ENCODE data around the gene BHLHE41.

Gene BHLHE41

GRCh38 chr12:26134540-26134939 lies 9.7 kb upstream of the BHLHE41 start:
- no peak for DNase-seq (ENCODE audit: low read depth)

- no peak for DNase-seq (ENCODE audit: low read depth)
Observed at GRCh38 chr12:26133521-26133920, 8.7 kb upstream of the BHLHE41 start.

GRCh38 chr12:26132866-26133265 lies 8.0 kb upstream of the BHLHE41 start:
- no peak for DNase-seq (ENCODE audit: low read depth)

- DNase-seq (ENCODE audit: low read depth), result no peak
Observed at GRCh38 chr12:26131936-26132335, 7.1 kb upstream of the BHLHE41 start.

GRCh38 chr12:26130728-26131127 lies 5.9 kb upstream of the BHLHE41 start:
- DNase-seq (ENCODE audit: low read depth), result no peak

GRCh38 chr12:26128168-26128567 lies 3.3 kb upstream of the BHLHE41 start:
- peak; percentile 50 for DNase-seq (ENCODE audit: low read depth)

- no peak for DNase-seq (ENCODE audit: low read depth)
Observed at GRCh38 chr12:26127404-26127803, 2.6 kb upstream of the BHLHE41 start.

- DNase-seq (ENCODE audit: low read depth), result peak; percentile 69
Observed at GRCh38 chr12:26126340-26127284, 1.8 kb upstream of the BHLHE41 start.

GRCh38 chr12:26125400-26126339 lies 833 bp upstream of the BHLHE41 start:
- DNase-seq (ENCODE audit: low read depth), result peak; percentile 52

- no peak for DNase-seq (ENCODE audit: low read depth)
Observed at GRCh38 chr12:26123482-26123980, 1.3 kb downstream of the BHLHE41 start.

GRCh38 chr12:26122681-26123481 lies 2.0 kb downstream of the BHLHE41 start:
- peak; percentile 57 for DNase-seq (ENCODE audit: low read depth)

- DNase-seq (ENCODE audit: low read depth), result no peak
Observed at GRCh38 chr12:26122061-26122680, 2.7 kb downstream of the BHLHE41 start.

- DNase-seq (ENCODE audit: low read depth), result no peak
Observed at GRCh38 chr12:26121323-26122060, 3.3 kb downstream of the BHLHE41 start.

GRCh38 chr12:26120561-26121274 lies 4.1 kb downstream of the BHLHE41 start:
- no peak for DNase-seq (ENCODE audit: low read depth)

- peak; percentile 64 for DNase-seq (ENCODE audit: low read depth)
Observed at GRCh38 chr12:26119391-26119989, 5.3 kb downstream of the BHLHE41 start.

- DNase-seq (ENCODE audit: low read depth), result no peak
Observed at GRCh38 chr12:26118308-26118707, 6.5 kb downstream of the BHLHE41 start.

GRCh38 chr12:26116829-26117715 lies 7.8 kb downstream of the BHLHE41 start:
- no peak for DNase-seq (ENCODE audit: low read depth)

GRCh38 chr12:26114720-26115401 lies 10.0 kb downstream of the BHLHE41 start:
- peak; percentile 13 for DNase-seq (ENCODE audit: low read depth)

All from fibroblast of gingiva (primary cell).